Measurements from ENCODE around the gene SOX6.
"Not testable (repeated sequence)": the region's sequence is repeated elsewhere in the genome, so short reads cannot be mapped to it uniquely, and the experiment has no call there.

SOX6 gene

DNA sequence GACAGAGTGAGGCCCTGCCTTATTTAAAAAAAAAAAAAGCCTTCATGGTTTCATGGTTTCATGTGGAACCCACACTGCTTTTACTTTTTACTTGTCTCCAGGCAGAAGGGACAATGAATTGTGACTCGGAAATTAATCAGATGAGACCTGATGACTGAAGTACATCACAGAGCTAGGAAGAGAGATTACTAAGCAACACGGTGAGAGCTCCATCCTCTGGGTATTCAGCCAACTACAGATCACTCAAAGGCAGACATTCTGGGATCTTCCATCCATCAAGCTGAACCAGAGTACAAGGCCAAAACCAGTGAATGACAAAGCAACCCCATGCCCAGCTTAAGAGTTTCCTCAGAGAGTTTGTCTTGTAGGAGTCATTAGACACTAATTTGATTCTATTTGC lies 433.2 kb downstream of the SOX6 start:
- no peak for DNase-seq

DNA sequence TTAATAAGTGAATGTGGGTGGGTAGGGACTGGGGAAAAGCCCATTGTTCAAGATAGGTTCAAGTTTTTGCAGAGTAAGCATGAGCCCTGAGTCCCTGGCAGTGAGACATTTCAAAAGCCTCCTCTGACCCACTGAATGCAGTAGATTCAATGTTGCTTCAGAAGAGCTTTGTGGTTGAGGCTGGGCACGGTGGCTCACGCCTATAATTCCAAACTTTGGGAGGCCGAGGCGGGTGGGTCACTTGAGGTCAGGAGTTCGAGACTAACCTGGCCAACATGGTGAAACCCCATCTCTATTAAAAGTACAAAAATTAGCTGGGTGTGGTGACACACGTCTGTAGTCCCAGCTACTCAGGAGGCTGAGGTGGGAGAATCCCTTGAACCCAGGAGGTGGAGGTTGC lies 433.6 kb downstream of the SOX6 start:
- DNase-seq, result not testable (repeated sequence)

DNA sequence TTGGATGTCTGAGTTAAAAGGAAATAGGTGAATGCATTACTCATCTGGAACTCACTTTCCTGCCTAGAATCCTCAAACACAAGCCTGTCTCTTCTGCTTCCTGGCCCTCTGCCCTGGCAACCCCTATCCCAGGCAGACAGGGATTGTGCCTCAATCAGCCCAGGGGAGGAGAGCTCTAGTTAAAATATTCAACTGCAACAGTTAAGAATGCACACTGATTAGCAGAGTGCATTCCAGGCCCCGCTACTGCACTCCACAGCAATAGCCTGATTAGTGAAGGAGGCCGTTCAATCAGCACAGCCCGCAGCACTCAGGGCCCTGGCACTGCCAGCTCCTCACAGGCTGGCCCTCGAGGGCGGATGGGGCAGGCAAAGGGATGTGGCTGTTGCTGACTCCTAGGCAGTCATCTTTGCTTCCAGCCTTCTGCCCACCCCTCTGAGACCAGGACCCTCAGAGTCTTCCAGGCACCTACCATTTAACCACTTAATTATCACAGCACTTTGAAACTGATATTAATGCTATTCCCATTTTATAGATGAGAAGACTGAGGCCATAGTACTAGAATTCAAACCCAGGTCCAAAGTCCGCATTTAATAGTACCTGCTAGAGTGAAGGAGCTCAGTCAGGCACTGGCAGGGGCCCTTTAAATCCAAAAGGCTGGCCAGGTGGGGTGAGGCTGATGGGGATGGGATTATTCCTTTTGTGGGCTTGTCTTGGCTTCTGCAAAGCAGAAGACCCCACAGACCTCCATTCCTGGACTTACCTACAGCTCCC lies 435.3 kb downstream of the SOX6 start:
- DNase-seq, result no peak

DNA sequence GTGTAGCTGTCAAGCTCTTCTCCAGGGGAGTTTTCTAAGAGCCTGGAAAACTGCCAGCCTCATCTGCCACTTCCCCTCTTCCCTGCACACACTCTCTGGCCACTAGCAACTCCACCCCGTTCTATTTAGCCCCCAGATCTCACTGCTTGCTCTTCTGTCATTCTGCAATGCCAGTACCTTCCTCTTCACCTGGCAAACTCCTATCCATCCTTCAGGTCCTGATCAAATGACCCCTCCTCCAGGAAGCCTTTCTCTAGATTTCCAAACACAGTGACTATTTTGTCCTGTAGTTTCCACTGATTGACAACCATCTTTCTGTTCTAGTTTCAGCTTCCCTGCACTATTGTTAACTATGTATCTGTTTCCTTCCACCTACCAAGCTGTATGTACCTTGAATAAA lies 437.7 kb downstream of the SOX6 start:
- DNase-seq, result no peak

DNA sequence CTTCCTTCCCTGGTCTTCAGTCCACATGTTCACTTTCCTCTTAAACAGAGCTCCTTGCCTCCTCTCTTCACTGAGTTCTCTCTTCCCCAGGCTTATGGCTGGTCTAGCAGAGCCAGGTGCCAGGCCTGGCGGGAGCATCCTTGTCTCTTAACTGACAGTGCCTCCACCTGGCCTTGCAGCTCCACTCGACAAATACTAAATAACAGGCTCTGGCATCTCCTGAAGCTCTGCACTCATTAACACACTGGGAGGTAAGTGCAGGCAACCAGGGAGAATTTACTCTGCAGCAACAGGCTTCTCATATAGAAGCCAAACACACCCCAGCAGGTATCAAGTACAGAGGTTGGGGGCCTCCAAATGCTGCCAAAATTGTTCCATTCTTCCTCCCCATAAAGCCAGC lies 438.1 kb downstream of the SOX6 start:
- DNase-seq, result no peak
